B cell (primary cell): ENCODE measurements around the gene MAPK14. TPM values are rescaled to one million over a fixed set of nuclear protein-coding genes. Genes with fewer than 3 reads are reported as not detected.

ENCODE experiments used
- ATAC-seq: fragments of 200-7000 bp; cut with Tn5 transposase; one replicate; pipeline ENCODE4 v1.10.0; 2021; ENCODE audit warnings: low read depth, mild to moderate bottlenecking, moderate number of reproducible peaks, moderate library complexity
- CTCF ChIA-PET: fragments of 350-600 bp; sonication (Branson Sonifier 250); formaldehyde crosslinking; loops from one replicate; lab custom pipeline; 2021; ENCODE audit warnings: antibody characterized with exemption, inconsistent platforms; lab: Charles Lee
- POLR2A ChIA-PET: fragments of 350-600 bp; sonication (Branson Sonifier 250); formaldehyde crosslinking; loops from one replicate; lab custom pipeline; 2021; ENCODE audit warnings: antibody characterized with exemption; lab: Charles Lee
- DNase-seq: peaks from one replicate; pipeline ENCODE4 v3.0.0; 2013
- H2AFZ ChIP-seq: 2 replicates; pipeline ENCODE4 v1.6.1; 2012; ENCODE audit warnings: mild to moderate bottlenecking, low read depth, low read length; ENCODE audit not compliant: insufficient read depth, poor library complexity, severe bottlenecking
- H3K27ac ChIP-seq, 2 donors: 1 replicate in 1 of 2; 2 replicates in 1 of 2; pipeline ENCODE4 v1.5.1; 2012 to 2013; ENCODE audit warnings: low read length in 2 of 2, mild to moderate bottlenecking in 2 of 2, moderate library complexity in 1 of 2
- H3K27me3 ChIP-seq, 4 experiments: fragments of 200-600 bp in 1 of 4; sonication (generic) in 1 of 4; replicated peaks in 1 of 4; 1 replicate in 2 of 4; 2 replicates in 2 of 4; pipeline versions ENCODE4 v1.6.1 to v1.7.0; 2013 to 2016; ENCODE audit warnings: low read length in 3 of 4, mild to moderate bottlenecking in 2 of 4, mixed read lengths in 1 of 4, moderate library complexity in 1 of 4; ENCODE audit not compliant: insufficient read depth in 4 of 4, control insufficient read depth in 3 of 4; ENCODE audit errors: control extremely low read depth in 1 of 4
- H3K36me3 ChIP-seq, 2 experiments: replicated peaks in 1 of 2; 1 replicate in 1 of 2; 2 replicates in 1 of 2; pipeline versions ENCODE4 v1.6.1 to v1.7.1; 2013; ENCODE audit warnings: low read length in 1 of 2; ENCODE audit not compliant: insufficient read depth in 2 of 2, control insufficient read depth in 1 of 2; ENCODE audit errors: control extremely low read depth in 1 of 2, extremely low read depth in 1 of 2
- H3K4me1 ChIP-seq, 2 donors: fragments of 200-600 bp in 1 of 2; sonication (generic) in 1 of 2; 1 replicate in 1 of 2; 2 replicates in 1 of 2; pipeline versions ENCODE4 v1.5.1 to v1.6.1; 2013 to 2017; ENCODE audit warnings: low read length in 2 of 2; ENCODE audit not compliant: control insufficient read depth in 2 of 2, insufficient read depth in 2 of 2
- H3K4me2 ChIP-seq: replicated peaks from 2 replicates; pipeline ENCODE3; 2012; ENCODE audit warnings: mild to moderate bottlenecking, low read depth, low read length; ENCODE audit not compliant: poor library complexity, severe bottlenecking
- H3K4me3 ChIP-seq, 5 experiments: fragments of 200-600 bp in 1 of 5; sonication (generic) in 1 of 5; 1 replicate in 3 of 5; 2 replicates in 2 of 5; pipeline versions ENCODE4 v1.5.1 to v1.7.0; 2011 to 2016; ENCODE audit warnings: low read length in 4 of 5, mild to moderate bottlenecking in 4 of 5, low read depth in 2 of 5, control low read depth in 1 of 5, moderate library complexity in 1 of 5; ENCODE audit not compliant: insufficient read depth in 1 of 5; ENCODE audit errors: control extremely low read depth in 1 of 5, extremely low read depth in 1 of 5
- H3K79me2 ChIP-seq: fragments of 200-600 bp; sonication (generic); one replicate; pipeline ENCODE4 v1.6.0; 2016; ENCODE audit warnings: low read length; ENCODE audit not compliant: control insufficient read depth, insufficient read depth
- H3K9ac ChIP-seq: fragments of 200-600 bp; sonication (generic); 2 replicates; pipeline ENCODE4 v1.6.1; 2017; ENCODE audit warnings: mild to moderate bottlenecking, low read length, moderate library complexity
- H3K9me3 ChIP-seq, 3 donors: one replicate each; pipeline versions ENCODE4 v1.6.1 to v1.7.1; 2013; ENCODE audit warnings: low read length in 2 of 3; ENCODE audit not compliant: control insufficient read depth in 2 of 3, insufficient read depth in 1 of 3; ENCODE audit errors: control extremely low read depth in 1 of 3
- H4K20me1 ChIP-seq: 2 replicates; pipeline ENCODE4 v1.6.0; 2012; ENCODE audit warnings: mild to moderate bottlenecking, low read length; ENCODE audit not compliant: insufficient read depth, control insufficient read depth, poor library complexity, severe bottlenecking
- H3K27ac Mint-ChIP-seq: one replicate; pipeline ENCODE4 v1.8.0; 2021; ENCODE audit warnings: mixed read lengths
- H3K27me3 Mint-ChIP-seq: one replicate; pipeline ENCODE4 v1.8.0; 2021; ENCODE audit warnings: mixed read lengths
- H3K4me1 Mint-ChIP-seq: one replicate; pipeline ENCODE4 v1.8.0; 2021; ENCODE audit warnings: mixed read lengths
- H3K4me3 Mint-ChIP-seq: one replicate; pipeline ENCODE4 v1.8.0; 2021; ENCODE audit warnings: mixed read lengths
- H3K9me3 Mint-ChIP-seq: one replicate; pipeline ENCODE4 v1.8.0; 2022; ENCODE audit warnings: mixed read lengths; ENCODE audit not compliant: insufficient read depth
- CTCF ChIP-seq: fragments of 200-600 bp; IDR thresholded peaks from one replicate; pipeline ENCODE4 v1.8.0; 2022; ENCODE audit warnings: antibody characterized with exemption, mild to moderate bottlenecking
- WGBS: methylation state at CpG from one replicate; pipeline ENCODE4 v1.1.5; 2013; ENCODE audit warnings: missing lambda C conversion rate; ENCODE audit not compliant: insufficient coverage; 5-methylcytosine and 5-hydroxymethylcytosine counted together
- intact Hi-C: fragments of 100-400 bp; cut with micrococcal nuclease; formaldehyde crosslinking; loops from one replicate; pipeline ENCODE4 v1.10.0; 2022
- polyA plus RNA-seq: library from polyadenylated mRNA; depleted of rRNA; stranded (reverse); fragments of >200 nt; gene quantifications from 2 replicates; pipeline ENCODE4 v1.2.3, GENCODE V29; 2012
- total RNA-seq, 2 donors: library from RNA; stranded (reverse); fragments of 120-200 nt in 1 of 2; gene quantifications; 1 replicate in 1 of 2; 2 replicates in 1 of 2; pipeline versions ENCODE4 v1.2.3 to v1.2.4, GENCODE V29; 2013 to 2022

The MAPK14 gene
- total and polyA plus RNA-seq, 2 donors (not counting 1 experiment from before 2014, with no cell fraction given) = 19.5 to 50.4 TPM

- ChIA-PET CTCF (interaction anchor here (0.6 to 3.4 kb wide), 3 partner anchors 9 to 34 kb away, joined by 3 to 24 read pairs (median 6); no protein-coding TSS in a partner anchor), POLR2A (interaction anchor here (2.7 kb wide), 1 partner anchor 9 kb away, joined by 15 read pairs; no protein-coding TSS in a partner anchor)
- peak within 1 kb of the TSS; percentile 73 to 74 for H3K27ac ChIP-seq
- H2AFZ ChIP-seq = peak within 1 kb of the TSS; percentile 90
- peak within 1 kb of the TSS; percentile 98 for H3K4me2 ChIP-seq
- H3K36me3 ChIP-seq = peaks cover 0 to 8% of the 10 kb centered on the region in 2 experiments
- H3K4me3 ChIP-seq = peak within 1 kb of the TSS; percentile 28 to 78 (median 65)
- H3K9me3 Mint-ChIP-seq = no peaks in the 10 kb centered on the region
- no peaks in the 10 kb centered on the region for H3K9me3 ChIP-seq
- WGBS = 2% methylated on average over 58 of the region's 59 CpGs
- no peaks in the 10 kb centered on the region for H3K27me3 ChIP-seq
- intact Hi-C loops = loop anchor here (1.0 to 2.0 kb wide), 4 partner anchors 15 to 67 kb away; partner anchors contain the start of gene BRPF3
- peak within 1 kb of the TSS; percentile 94 for H3K27ac Mint-ChIP-seq
- peaks cover 18 to 35% of the 10 kb centered on the region in 2 donors for H3K4me1 ChIP-seq
- peak within 1 kb of the TSS; percentile 80 for H3K9ac ChIP-seq
- H3K4me3 Mint-ChIP-seq = peak within 1 kb of the TSS; percentile 94
- H4K20me1 ChIP-seq = no peaks in the 10 kb centered on the region
- no peak for TF ChIP-seq CTCF
- DNase-seq (peak; percentile 42), ATAC-seq (peak; percentile 59)
- H3K4me1 Mint-ChIP-seq = peaks cover 45% of the 10 kb centered on the region
- H3K27me3 Mint-ChIP-seq = no peaks in the 10 kb centered on the region
- H3K79me2 ChIP-seq = peaks cover 9% of the 10 kb centered on the region
Measured at GRCh38 chr6:36129941-36130666, 102.5 kb downstream of the MAPK14 start, which contains the start of gene MAPK13. Gene MAPK13 (plus strand): TSS chr6:36130513. CDS start chr6:36130583, 70 bp downstream.
